ENCODE results near the gene EVA1B.

- TF ChIP-seq CTCF (IDR thresholded peaks at IDR 0.05; ENCODE audit: poor library complexity): no peak
- no peak for TF ChIP-seq EZH2 (IDR thresholded peaks at IDR 0.05; ENCODE audit: borderline replicate concordance)
- no peak for TF ChIP-seq EZH2phosphoT487 (IDR thresholded peaks at IDR 0.05; ENCODE audit: low read depth, severe bottlenecking, unreplicated experiment)
Observed at GRCh38 chr1:36372617-36373016, 49.2 kb upstream of the EVA1B start.

Measured in hepatocyte (in vitro differentiated cells).